ENCODE data around the gene EHD4. TPM values are rescaled to one million over a fixed set of nuclear protein-coding genes. Genes with fewer than 3 reads are reported as not detected.

The EHD4 gene
- total RNA-seq, 1 experiment from 2014 or later = 15.5 TPM

DNA sequence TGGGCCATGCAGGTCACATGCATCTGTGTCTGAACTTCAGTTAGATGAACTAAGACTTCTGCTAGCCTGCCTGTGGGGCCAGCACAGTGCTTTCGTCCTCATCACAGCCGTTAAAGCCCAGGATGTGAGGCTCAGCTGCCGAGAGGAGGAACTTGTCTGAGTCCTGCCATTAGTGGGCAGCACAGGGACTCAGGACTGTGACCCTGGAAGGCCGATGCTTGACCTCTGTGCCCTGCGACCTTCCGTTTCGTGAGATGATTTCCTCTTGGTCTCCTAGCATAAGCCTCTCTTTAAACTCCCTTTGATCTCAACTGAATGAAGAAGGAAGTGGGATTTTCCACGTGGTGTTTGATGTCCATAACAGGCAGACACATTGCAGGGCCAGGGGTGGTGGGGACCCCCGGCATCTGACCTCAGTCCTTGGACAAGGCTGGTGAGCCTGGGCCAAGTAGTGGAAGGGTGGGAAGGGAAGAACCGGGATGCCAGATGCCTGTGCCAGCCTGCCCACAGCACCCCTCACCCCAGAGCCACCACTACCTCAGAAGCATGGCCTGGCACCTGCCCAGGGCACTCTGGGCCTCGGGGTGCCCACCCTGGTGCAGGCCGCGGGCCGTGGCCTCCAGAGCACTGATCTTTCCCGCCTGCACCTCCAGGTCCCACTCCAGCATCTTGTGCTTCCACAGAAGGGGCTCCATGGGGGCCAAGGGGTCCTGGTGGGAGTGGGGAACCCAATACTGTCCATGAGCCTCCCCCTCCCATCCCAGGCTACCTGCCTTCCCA, 112.1 kb downstream of the EHD4 start:
- no peak for DNase-seq (ENCODE audit: low spot score)

- DNase-seq (ENCODE audit: low spot score) = no peak
Observed at GRCh38 chr15:41858756-41859155, 113.6 kb downstream of the EHD4 start.

- DNase-seq (ENCODE audit: low spot score) = no peak
Observed at GRCh38 chr15:41857316-41857715, 115.0 kb downstream of the EHD4 start.

GRCh38 chr15:41856716-41857115, 115.6 kb downstream of the EHD4 start:
- no peak for DNase-seq (ENCODE audit: low spot score)

- DNase-seq (ENCODE audit: low spot score) = no peak
Observed at GRCh38 chr15:41856262-41856661, 116.1 kb downstream of the EHD4 start.

DNA sequence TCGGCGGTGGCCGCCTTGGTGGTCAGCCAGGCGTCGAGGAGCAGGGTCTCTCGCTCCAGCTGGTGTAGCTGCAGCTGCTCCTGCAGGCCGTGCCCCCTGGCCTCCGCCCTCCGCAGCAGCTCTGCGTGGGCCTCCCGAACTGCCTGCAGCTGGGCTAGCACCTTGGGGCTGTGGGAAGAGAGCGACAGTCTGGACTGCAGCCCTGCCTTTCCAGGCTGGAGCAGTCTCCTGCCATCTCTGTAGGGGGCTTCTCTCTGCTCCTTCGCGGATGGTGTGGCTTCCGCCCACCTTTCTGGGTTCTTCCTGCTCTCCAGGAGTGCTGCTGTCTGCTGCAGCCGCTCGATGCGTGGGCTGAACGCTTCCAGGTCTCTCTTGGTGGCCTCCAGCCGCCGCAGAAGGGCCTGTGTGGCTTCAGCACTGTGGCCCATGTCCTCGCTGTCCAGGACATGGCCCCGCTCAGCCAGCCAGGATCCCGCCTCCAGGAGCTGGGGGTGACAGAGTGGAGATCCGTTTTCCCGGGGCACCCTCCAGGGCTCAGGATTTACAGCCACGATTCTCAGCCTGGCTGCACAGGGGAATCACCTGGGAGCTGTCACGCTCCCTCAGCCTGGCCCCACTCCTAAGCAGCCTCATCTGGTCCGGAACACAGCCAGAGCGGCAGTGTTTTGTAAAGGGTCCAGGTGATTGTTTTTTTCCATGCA, 116.9 kb downstream of the EHD4 start:
- no peak for DNase-seq (ENCODE audit: low spot score)

GRCh38 chr15:41854443-41854842, 117.9 kb downstream of the EHD4 start:
- DNase-seq (ENCODE audit: low spot score) = no peak

- no peak for DNase-seq (ENCODE audit: low spot score)
Observed at GRCh38 chr15:41853831-41854230, 118.5 kb downstream of the EHD4 start.

DNA sequence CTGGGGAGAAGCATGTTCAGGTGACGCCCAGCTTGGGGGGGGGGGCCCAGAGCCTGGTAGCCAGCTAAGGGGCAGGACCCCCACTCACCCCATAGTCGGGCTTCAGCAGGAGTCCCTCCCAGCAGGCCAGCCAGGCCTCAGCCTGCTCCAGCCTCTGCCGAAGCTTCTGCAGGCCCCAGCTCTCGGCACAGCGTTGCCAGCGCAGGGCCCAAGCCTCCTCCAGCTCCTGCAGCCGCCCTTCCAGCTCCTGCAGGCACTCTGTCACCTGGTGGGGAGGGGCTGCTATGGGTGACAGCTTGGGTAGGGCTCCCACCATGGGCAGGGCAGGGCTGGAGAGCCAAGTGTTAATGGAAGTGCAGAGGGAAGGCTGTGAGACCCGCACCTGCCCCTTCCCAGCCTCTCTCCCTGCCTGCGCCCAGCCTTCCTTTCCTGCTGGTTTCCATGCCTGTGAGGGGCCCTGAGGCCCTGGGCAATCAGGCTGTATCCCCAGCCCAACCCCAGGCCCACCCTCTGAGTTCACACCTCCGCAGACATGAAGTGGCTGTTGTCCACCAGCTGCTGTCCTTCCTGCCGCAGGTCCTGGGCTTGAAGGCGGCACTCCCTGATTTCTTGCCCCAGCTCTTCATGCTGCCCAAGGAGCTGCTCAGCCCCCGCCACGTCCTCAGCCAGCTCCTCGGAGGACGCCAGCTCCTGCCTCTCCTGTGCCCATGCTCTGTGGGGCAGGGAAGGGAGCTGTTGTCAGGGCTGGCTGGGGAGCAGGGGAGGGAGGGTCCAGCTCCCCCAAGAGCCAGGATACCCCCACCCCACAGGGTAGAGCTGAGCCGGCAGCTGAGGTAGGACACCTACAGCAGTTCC, 119.4 kb downstream of the EHD4 start:
- DNase-seq (ENCODE audit: low spot score) = no peak

GRCh38 chr15:41851755-41852370, 120.5 kb downstream of the EHD4 start:
- no peak for DNase-seq (ENCODE audit: low spot score)

GRCh38 chr15:41851167-41851523, 121.2 kb downstream of the EHD4 start:
- DNase-seq (ENCODE audit: low spot score) = no peak

DNA sequence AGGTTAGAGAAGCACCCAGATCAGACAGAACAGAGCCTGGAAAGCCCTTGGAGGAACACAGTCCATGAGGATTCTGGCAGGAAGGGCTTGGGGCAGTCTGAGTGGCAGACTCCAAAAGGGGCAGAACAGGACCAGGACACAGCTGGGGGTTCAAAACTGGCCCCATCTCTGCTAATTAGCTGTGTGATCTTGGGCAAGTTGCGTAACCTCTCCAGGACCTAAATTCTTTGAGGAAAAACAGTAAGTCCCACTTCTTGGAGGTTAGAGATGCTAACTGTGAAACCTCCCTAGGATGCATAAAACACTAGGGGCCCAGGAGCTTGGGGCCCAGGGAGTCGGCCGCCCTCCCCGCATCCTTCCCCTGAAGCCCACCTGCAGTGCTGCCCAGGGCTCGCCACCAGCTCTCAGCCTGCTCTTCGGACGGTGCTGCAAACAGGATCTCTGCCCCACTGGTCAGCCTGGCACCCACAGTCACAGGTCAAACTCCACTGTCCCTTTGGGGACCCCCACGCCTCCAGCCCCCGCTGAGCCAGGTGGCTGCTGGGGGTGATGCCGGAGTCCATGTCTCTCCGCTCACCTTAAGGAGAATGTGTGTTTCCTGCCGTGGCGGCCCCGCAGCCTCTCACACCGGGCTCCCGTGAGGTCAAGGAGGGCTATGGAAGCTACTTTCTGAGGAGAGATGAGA, 121.7 kb downstream of the EHD4 start:
- no peak for DNase-seq (ENCODE audit: low spot score)

- DNase-seq (ENCODE audit: low spot score) = no peak
Observed at GRCh38 chr15:41849861-41850260, 122.5 kb downstream of the EHD4 start.

GRCh38 chr15:41849204-41849603, 123.2 kb downstream of the EHD4 start:
- no peak for DNase-seq (ENCODE audit: low spot score)

GRCh38 chr15:41848631-41849030, 123.7 kb downstream of the EHD4 start:
- no peak for DNase-seq (ENCODE audit: low spot score)

DNA sequence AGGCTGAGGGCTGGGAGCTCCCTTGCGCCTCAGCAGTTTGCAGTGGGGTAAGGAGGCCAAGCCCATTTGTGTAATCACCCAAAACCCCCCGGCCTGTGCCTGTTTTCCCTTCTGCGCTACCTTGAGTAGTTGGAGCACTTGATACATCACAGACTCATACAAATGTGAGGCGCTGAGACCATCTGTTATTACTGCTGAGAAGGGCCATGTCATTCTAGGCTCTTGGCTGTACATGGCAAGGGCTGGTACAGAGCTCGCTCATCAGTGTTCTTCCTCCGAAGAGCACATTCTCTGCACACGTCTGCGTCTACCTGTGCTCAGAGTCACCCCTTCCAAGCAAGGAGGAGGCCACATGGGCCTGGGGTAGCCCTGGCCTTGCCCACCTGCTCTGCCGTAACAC, 124.4 kb downstream of the EHD4 start:
- DNase-seq (ENCODE audit: low spot score) = no peak

- no peak for DNase-seq (ENCODE audit: low spot score)
Observed at GRCh38 chr15:41847206-41847605, 125.2 kb downstream of the EHD4 start.
